A549 (cell line): Measurements from ENCODE around the gene AKAP8. TPM values are rescaled to one million over a fixed set of nuclear protein-coding genes. Genes with fewer than 3 reads are reported as not detected.
A peak's percentile ranks its signal among the peaks of the same experiment; 100 is the strongest.

Experiments
- ATAC-seq, 2 experiments: fragments of 200-7000 bp in 1 of 2; fragments of >200 bp in 1 of 2; cut with Nextera tagmentation in 1 of 2; cut with Tn5 transposase in 1 of 2; 3 replicates each; pipeline versions ENCODE4 v1.8.0 to v1.9.1; 2018 to 2020; ENCODE audit warnings: mild to moderate bottlenecking in 1 of 2, moderate library complexity in 1 of 2
- CTCF ChIA-PET: fragments of 300-600 bp; sonication (Branson Sonifier 250); formaldehyde crosslinking; extraction: SDS; loops from one replicate; lab custom pipeline; 2021; ENCODE audit warnings: antibody characterized with exemption, inconsistent platforms; lab: Yijun Ruan, JAX
- POLR2A ChIA-PET: fragments of 350-600 bp; formaldehyde crosslinking; extraction: SDS; loops from one replicate; lab custom pipeline; 2021; ENCODE audit warnings: antibody characterized with exemption, inconsistent platforms; lab: Yijun Ruan, JAX
- DNase-seq, 2 experiments: peaks; one replicate each; pipeline versions ENCODE4 v3.0.0 to v3.0.0-alpha.2; 2011 to 2016; ENCODE audit warnings: low read depth in 1 of 2, low spot score in 1 of 2
- FAIRE-seq: peaks from 2 replicates; lab custom pipeline; 2011; peaks lifted over from hg19 to GRCh38; lab: Jason Lieb, UNC
- H3K27ac ChIP-seq, 2 experiments: fragments of >200 bp; sonication (Bioruptor Twin); formaldehyde crosslinking; 3 replicates each; pipeline ENCODE4 v1.5.1; 2016 to 2017
- H3K4me1 ChIP-seq: fragments of >200 bp; sonication (Bioruptor Twin); formaldehyde crosslinking; 3 replicates; pipeline ENCODE4 v1.6.1; 2016
- H3K4me2 ChIP-seq: fragments of >200 bp; sonication (Bioruptor Twin); formaldehyde crosslinking; 3 replicates; pipeline ENCODE4 v1.6.1; 2016
- H3K4me3 ChIP-seq: fragments of >200 bp; sonication (Bioruptor Twin); formaldehyde crosslinking; 3 replicates; pipeline ENCODE4 v1.5.1; 2016
- H3K9me3 ChIP-seq: fragments of >200 bp; sonication (Bioruptor Twin); formaldehyde crosslinking; 3 replicates; pipeline ENCODE4 v1.6.1; 2016
- BHLHE40 ChIP-seq: IDR thresholded peaks from 2 replicates; pipeline ENCODE4 v1.6.1; 2012; ENCODE audit warnings: low read depth, low read length, inconsistent platforms
- HEYL ChIP-seq: fragments of 250-450 bp; sonication (Bioruptor Pico); IDR thresholded peaks from 2 replicates; pipeline ENCODE4 v1.8.0; 2021; ENCODE audit warnings: mild to moderate bottlenecking, moderate library complexity
- HOXA7 ChIP-seq: fragments of 250-450 bp; sonication (Bioruptor Pico); IDR thresholded peaks from 2 replicates; pipeline ENCODE4 v1.5.0; 2020; ENCODE audit warnings: mild to moderate bottlenecking, moderate library complexity
- HOXB5 ChIP-seq: fragments of 250-450 bp; sonication (Bioruptor Pico); IDR thresholded peaks from 2 replicates; pipeline ENCODE4 v1.5.0; 2020; ENCODE audit warnings: mild to moderate bottlenecking, moderate library complexity
- JUN ChIP-seq, 2 experiments: fragments of >200 bp; sonication (Bioruptor Twin); formaldehyde crosslinking; IDR thresholded peaks; 2 replicates in 1 of 2; 3 replicates in 1 of 2; pipeline ENCODE4 v1.6.1; 2016 to 2017
- MAFK ChIP-seq: fragments of 450-650 bp; IDR thresholded peaks from 2 replicates; pipeline ENCODE4 v1.6.1; 2014; ENCODE audit not compliant: partially characterized antibody
- PBX3 ChIP-seq: IDR thresholded peaks from 2 replicates; pipeline ENCODE4 v1.6.1; 2012
- POLR2AphosphoS2 ChIP-seq: conservative IDR thresholded peaks from 2 replicates; pipeline ENCODE4 v1.6.1; 2012; ENCODE audit warnings: low read length, improper control_type of control experiment, inconsistent platforms
- RAD21 ChIP-seq, 2 experiments: fragments of >200 bp in 1 of 2; sonication (Bioruptor Twin) in 1 of 2; formaldehyde crosslinking in 1 of 2; IDR thresholded peaks in 1 of 2; conservative IDR thresholded peaks in 1 of 2; 2 replicates in 1 of 2; 3 replicates in 1 of 2; pipeline ENCODE4 v1.6.1; 2012 to 2018; ENCODE audit warnings: inconsistent platforms in 1 of 2
- RFX5 ChIP-seq: fragments of 450-650 bp; IDR thresholded peaks from 2 replicates; pipeline ENCODE4 v1.7.1; 2014; ENCODE audit warnings: antibody characterized with exemption, mild to moderate bottlenecking, moderate library complexity
- SREBF2 ChIP-seq: fragments of 450-650 bp; IDR thresholded peaks from 2 replicates; pipeline ENCODE4 v1.6.1; 2014; ENCODE audit warnings: mild to moderate bottlenecking, moderate library complexity
- ZC3H11A ChIP-seq: fragments of 450-650 bp; IDR thresholded peaks from 2 replicates; pipeline ENCODE4 v1.6.1; 2014; ENCODE audit warnings: antibody characterized with exemption, mild to moderate bottlenecking
- WGBS: methylation state at CpG from one replicate; pipeline ENCODE4 v1.1.6; 2017; ENCODE audit errors: missing lambda C conversion rate; 5-methylcytosine and 5-hydroxymethylcytosine counted together
- polyA plus RNA-seq, 4 experiments: library from polyadenylated mRNA; depleted of rRNA in 3 of 4; stranded (reverse); fragments of >200 nt; fragmentation: RNase III in 1 of 4; extraction: RNeasy Plus Mini Kit Qiagen cat#74134 plus additional on column Dnase treatment in 1 of 4; gene quantifications; 2 replicates in 3 of 4; 3 replicates in 1 of 4; pipeline ENCODE4 v1.2.3, GENCODE V29; 2011 to 2017
- TF ChIP-seq, protein P1 (sequence below): fragments of >200 bp; sonication (Bioruptor Twin); formaldehyde crosslinking; IDR thresholded peaks from 2 replicates; pipeline ENCODE4 v1.6.1; 2016
- TF ChIP-seq, protein P2 (sequence below): fragments of 200-600 bp; sonication (generic); IDR thresholded peaks from 2 replicates; pipeline ENCODE4 v1.6.1; 2016; ENCODE audit warnings: antibody characterized with exemption, mild to moderate bottlenecking, moderate library complexity

Gene AKAP8
- polyA plus RNA-seq, 2 of the 4 experiments (the other 2 are of a cell fraction), result 16.2 to 17.3 TPM

- FAIRE-seq (no peak), ATAC-seq (no peak), DNase-seq (no peak)
- WGBS, result 93% methylated on average over 11 of the region's 12 CpGs
- ChIA-PET POLR2A (interaction anchor here (1.4 kb wide), 1 partner anchor 12 kb away, joined by 3 read pairs; no protein-coding TSS in a partner anchor), CTCF (interaction anchor here (1.8 to 3.5 kb wide), 3 partner anchors 15 to 134 kb away, joined by 6 to 15 read pairs (median 11); no protein-coding TSS in a partner anchor)
- Histone ChIP-seq H3K4me3 (no peak overlapping the region), H3K4me1 (peaks cover 14% of the 10 kb centered on the region), H3K27ac (no peak overlapping the region), H3K9me3 (peaks cover 8% of the 10 kb centered on the region; the same call in 1 of the 3 replicates), H3K4me2 (no peak overlapping the region)
- TF ChIP-seq HEYL (CRISPR knock-in tag), result no peak
- TF ChIP-seq, protein P1, sequence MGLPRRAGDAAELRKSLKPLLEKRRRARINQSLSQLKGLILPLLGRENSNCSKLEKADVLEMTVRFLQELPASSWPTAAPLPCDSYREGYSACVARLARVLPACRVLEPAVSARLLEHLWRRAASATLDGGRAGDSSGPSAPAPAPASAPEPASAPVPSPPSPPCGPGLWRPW, result no peak
- TF ChIP-seq ZC3H11A, result no peak
- no peak for TF ChIP-seq JUN (IDR thresholded peaks at IDR 0.05)
- no peak for TF ChIP-seq PBX3
These were observed 41.6 kb upstream of the AKAP8 start for GRCh38 chr19:15421136-15421695.

GRCh38 chr19:15419413-15420025 is 39.9 kb upstream of the AKAP8 start:
- CTCF ChIA-PET, result interaction anchor here (0.6 to 3.5 kb wide), 18 partner anchors 9 to 632 kb away, joined by 3 to 15 read pairs (median 4); partner anchors contain the start of gene AKAP8
- H3K4me2 ChIP-seq, result peak overlapping the region; percentile 97
- H3K4me1 ChIP-seq, result peaks cover 14% of the 10 kb centered on the region
- POLR2A ChIA-PET, result interaction anchor here (0.5 to 3.1 kb wide), 10 partner anchors 11 to 912 kb away, joined by 3 to 34 read pairs (median 3); partner anchors contain the start of gene AKAP8
- 31% methylated on average over 16 of the region's 16 CpGs for WGBS
- DNase-seq (no peak), FAIRE-seq (no peak), ATAC-seq (no peak)
- peak overlapping the region; percentile 38 for H3K4me3 ChIP-seq
- peaks cover 8% of the 10 kb centered on the region; the same call in 1 of the 3 replicates for H3K9me3 ChIP-seq
- peak overlapping the region; percentile 65 to 74 for H3K27ac ChIP-seq
- TF ChIP-seq SREBF2 (no peak), POLR2AphosphoS2 (no peak), RFX5 (no peak), RAD21 (conservative IDR thresholded peaks at IDR 0.05 in 1 of 2, IDR thresholded peaks at IDR 0.05 in 1 of 2) (peak in 1 of 2 experiments; percentile 3; a peak in 1 of 5 replicates), HOXA7 (no peak), MAFK (no peak), BHLHE40 (no peak), HOXB5 (CRISPR knock-in tag) (no peak)
- TF ChIP-seq, protein P2, sequence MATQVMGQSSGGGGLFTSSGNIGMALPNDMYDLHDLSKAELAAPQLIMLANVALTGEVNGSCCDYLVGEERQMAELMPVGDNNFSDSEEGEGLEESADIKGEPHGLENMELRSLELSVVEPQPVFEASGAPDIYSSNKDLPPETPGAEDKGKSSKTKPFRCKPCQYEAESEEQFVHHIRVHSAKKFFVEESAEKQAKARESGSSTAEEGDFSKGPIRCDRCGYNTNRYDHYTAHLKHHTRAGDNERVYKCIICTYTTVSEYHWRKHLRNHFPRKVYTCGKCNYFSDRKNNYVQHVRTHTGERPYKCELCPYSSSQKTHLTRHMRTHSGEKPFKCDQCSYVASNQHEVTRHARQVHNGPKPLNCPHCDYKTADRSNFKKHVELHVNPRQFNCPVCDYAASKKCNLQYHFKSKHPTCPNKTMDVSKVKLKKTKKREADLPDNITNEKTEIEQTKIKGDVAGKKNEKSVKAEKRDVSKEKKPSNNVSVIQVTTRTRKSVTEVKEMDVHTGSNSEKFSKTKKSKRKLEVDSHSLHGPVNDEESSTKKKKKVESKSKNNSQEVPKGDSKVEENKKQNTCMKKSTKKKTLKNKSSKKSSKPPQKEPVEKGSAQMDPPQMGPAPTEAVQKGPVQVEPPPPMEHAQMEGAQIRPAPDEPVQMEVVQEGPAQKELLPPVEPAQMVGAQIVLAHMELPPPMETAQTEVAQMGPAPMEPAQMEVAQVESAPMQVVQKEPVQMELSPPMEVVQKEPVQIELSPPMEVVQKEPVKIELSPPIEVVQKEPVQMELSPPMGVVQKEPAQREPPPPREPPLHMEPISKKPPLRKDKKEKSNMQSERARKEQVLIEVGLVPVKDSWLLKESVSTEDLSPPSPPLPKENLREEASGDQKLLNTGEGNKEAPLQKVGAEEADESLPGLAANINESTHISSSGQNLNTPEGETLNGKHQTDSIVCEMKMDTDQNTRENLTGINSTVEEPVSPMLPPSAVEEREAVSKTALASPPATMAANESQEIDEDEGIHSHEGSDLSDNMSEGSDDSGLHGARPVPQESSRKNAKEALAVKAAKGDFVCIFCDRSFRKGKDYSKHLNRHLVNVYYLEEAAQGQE, result no peak
